Common myeloid progenitor, CD34-positive (primary cell): ENCODE measurements around the gene NECTIN4.

Source experiments
- CTCF ChIA-PET: fragments of 350-600 bp; sonication (Branson Sonifier 250); formaldehyde crosslinking; loops from one replicate; lab custom pipeline; 2021; ENCODE audit warnings: antibody characterized with exemption; lab: Charles Lee
- POLR2A ChIA-PET: fragments of 350-600 bp; sonication (Branson Sonifier 250); formaldehyde crosslinking; loops from one replicate; lab custom pipeline; 2021; ENCODE audit warnings: antibody characterized with exemption; lab: Charles Lee
- DNase-seq, 3 donors: peaks; one replicate each; pipeline versions ENCODE4 v3.0.0 to v3.0.0-alpha.2; 2013
- H3K27ac ChIP-seq, 2 experiments: 1 replicate in 1 of 2; 2 replicates in 1 of 2; pipeline ENCODE4 v1.7.0; 2013; ENCODE audit warnings: inconsistent platforms in 2 of 2, low read length in 2 of 2, mild to moderate bottlenecking in 2 of 2, low read depth in 1 of 2, moderate library complexity in 1 of 2; ENCODE audit not compliant: severe bottlenecking in 2 of 2, insufficient read depth in 1 of 2, poor library complexity in 1 of 2
- H3K27me3 ChIP-seq, 5 experiments: replicated peaks in 2 of 5; 1 replicate in 3 of 5; 2 replicates in 2 of 5; pipeline versions ENCODE4 v1.6.1 to v1.7.0; 2013; ENCODE audit warnings: low read length in 4 of 5, mild to moderate bottlenecking in 2 of 5, moderate library complexity in 2 of 5, inconsistent platforms in 1 of 5; ENCODE audit not compliant: insufficient read depth in 5 of 5, control insufficient read depth in 4 of 5
- H3K36me3 ChIP-seq, 4 experiments: 1 replicate in 2 of 4; 2 replicates in 2 of 4; pipeline versions ENCODE4 v1.6.1 to v1.7.0; 2013; ENCODE audit warnings: low read length in 3 of 4, control low read depth in 1 of 4, mild to moderate bottlenecking in 1 of 4; ENCODE audit not compliant: control insufficient read depth in 4 of 4, insufficient read depth in 4 of 4
- H3K4me1 ChIP-seq, 4 experiments: 1 replicate in 3 of 4; 2 replicates in 1 of 4; pipeline versions ENCODE4 v1.6.1 to v1.7.1; 2013; ENCODE audit warnings: low read length in 3 of 4, mild to moderate bottlenecking in 3 of 4, control low read depth in 1 of 4, inconsistent platforms in 1 of 4, moderate library complexity in 1 of 4; ENCODE audit not compliant: control insufficient read depth in 4 of 4, insufficient read depth in 4 of 4; ENCODE audit errors: control extremely low read depth in 1 of 4
- H3K4me3 ChIP-seq, 7 experiments: 1 replicate in 4 of 7; 2 replicates in 3 of 7; pipeline versions ENCODE4 v1.5.1 to v1.7.0; 2013; ENCODE audit warnings: mild to moderate bottlenecking in 7 of 7, low read length in 6 of 7, moderate library complexity in 6 of 7, inconsistent platforms in 2 of 7, low read depth in 2 of 7, control low read depth in 1 of 7; ENCODE audit not compliant: insufficient read depth in 4 of 7, control insufficient read depth in 1 of 7; ENCODE audit errors: extremely low read depth in 1 of 7
- H3K9me3 ChIP-seq, 5 experiments: 1 replicate in 4 of 5; 2 replicates in 1 of 5; pipeline versions ENCODE4 v1.6.1 to v1.7.1; 2013; ENCODE audit warnings: low read length in 4 of 5, mild to moderate bottlenecking in 2 of 5, inconsistent platforms in 1 of 5, low read depth in 1 of 5, moderate library complexity in 1 of 5; ENCODE audit not compliant: control insufficient read depth in 4 of 5, insufficient read depth in 2 of 5; ENCODE audit errors: control extremely low read depth in 1 of 5
- WGBS: methylation state at CpG from one replicate; pipeline ENCODE4 v1.1.5; 2013; ENCODE audit not compliant: insufficient coverage; 5-methylcytosine and 5-hydroxymethylcytosine counted together

NECTIN4 gene

DNA sequence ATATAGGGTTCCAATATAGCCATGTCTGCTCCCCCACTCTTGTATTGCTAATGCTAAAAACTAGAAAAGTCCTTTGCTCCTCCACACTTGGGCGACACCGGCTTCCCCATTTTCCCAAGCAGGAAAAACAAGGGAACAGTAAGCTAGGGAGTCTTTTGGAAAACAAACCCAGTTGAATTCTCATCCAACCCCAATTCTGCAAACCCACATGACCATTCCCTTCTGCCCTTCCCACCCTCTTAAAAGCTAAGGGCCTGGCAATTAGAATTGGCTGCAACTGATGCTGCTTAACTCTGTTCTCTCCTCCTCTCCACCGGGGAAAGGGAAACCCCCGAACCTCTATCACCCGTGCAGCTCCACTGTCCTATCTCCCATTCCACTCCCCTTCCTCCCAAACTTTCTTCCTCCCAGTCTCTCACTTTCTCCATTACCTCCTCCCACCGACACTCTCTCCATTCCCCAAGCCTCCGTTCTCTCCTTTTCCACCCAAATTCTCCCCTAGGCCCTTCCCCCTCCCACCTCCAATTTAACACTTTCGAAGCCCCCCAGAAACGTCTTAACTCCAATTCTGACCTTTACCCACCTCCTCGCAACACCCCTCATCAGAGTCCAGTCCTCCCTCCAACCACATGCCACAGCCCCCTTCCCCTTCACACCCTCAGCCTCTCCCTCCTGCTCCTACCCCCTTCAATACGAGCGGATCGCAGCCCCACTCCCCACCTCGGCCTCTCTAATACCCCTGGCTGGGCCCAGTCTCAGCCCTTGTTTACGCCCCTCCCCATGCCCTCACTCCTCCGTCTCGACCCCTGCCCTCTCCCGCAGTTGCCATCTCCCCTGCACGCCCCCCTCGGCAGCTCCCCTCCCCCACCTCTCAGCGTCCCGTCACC, 42.4 kb upstream of the NECTIN4 start:
- Histone ChIP-seq H3K36me3 (peaks cover 8 to 30% (median 20%) of the 10 kb centered on the region in 4 experiments), H3K9me3 (no peaks in the 10 kb centered on the region), H3K4me3 (peak overlapping the region; percentile 82 to 97 (median 95)), H3K4me1 (peaks cover 13 to 33% (median 25%) of the 10 kb centered on the region in 4 experiments), H3K27me3 (no peaks in the 10 kb centered on the region), H3K27ac (peak overlapping the region; percentile 67 to 92)
- DNase-seq = peak in 2 of 3 donors; percentile 28 to 50
- POLR2A ChIA-PET = interaction anchor here (0.9 to 1.4 kb wide), 4 partner anchors 10 to 34 kb away, joined by 3 to 7 read pairs (median 4); partner anchors contain the start of genes NIT1 and PFDN2
- 8% methylated on average over 21 of the region's 22 CpGs for WGBS
- CTCF ChIA-PET = interaction anchor here (1.0 to 11.2 kb wide), 9 partner anchors 9 to 135 kb away, joined by 3 to 118 read pairs (median 4); partner anchors contain the start of genes ARHGAP30, KLHDC9, NIT1 and PFDN2

GRCh38 chr1:161130266-161130665, 40.9 kb upstream of the NECTIN4 start:
- Histone ChIP-seq H3K36me3 (peaks cover 7 to 40% (median 25%) of the 10 kb centered on the region in 4 experiments), H3K9me3 (no peaks in the 10 kb centered on the region), H3K4me1 (peaks cover 13 to 33% (median 23%) of the 10 kb centered on the region in 4 experiments), H3K27me3 (no peaks in the 10 kb centered on the region), H3K4me3 (no peak overlapping the region), H3K27ac (no peak overlapping the region)
- ChIA-PET CTCF (interaction anchor here (0.9 to 1.8 kb wide), 3 partner anchors 8 to 14 kb away, joined by 4 to 7 read pairs (median 4); partner anchors contain the start of genes NIT1 and PFDN2), POLR2A (no interaction called here)
- WGBS = no CpG with 5 or more reads among the region's 1 CpG
- no peak for DNase-seq

GRCh38 chr1:161128591-161129420, 39.4 kb upstream of the NECTIN4 start:
- Histone ChIP-seq H3K36me3 (peaks cover 7 to 54% (median 35%) of the 10 kb centered on the region in 4 experiments), H3K27ac (no peak overlapping the region)
- 93% methylated on average over 4 of the region's 4 CpGs for WGBS

GRCh38 chr1:161127649-161128048, 38.3 kb upstream of the NECTIN4 start:
- H3K9me3 ChIP-seq = no peaks in the 10 kb centered on the region
- H3K4me3 ChIP-seq = no peak overlapping the region
- no peak overlapping the region for H3K27ac ChIP-seq
- CTCF ChIA-PET = interaction anchor here (0.6 to 2.6 kb wide), 11 partner anchors 9 to 254 kb away, joined by 3 to 11 read pairs (median 4); partner anchors contain the start of genes KLHDC9, NECTIN4, NIT1 and PFDN2
- no peaks in the 10 kb centered on the region for H3K27me3 ChIP-seq
- WGBS = no CpG with 5 or more reads among the region's 2 CpGs
- no peak for DNase-seq
- H3K36me3 ChIP-seq = peaks cover 8 to 64% (median 44%) of the 10 kb centered on the region in 4 experiments
- POLR2A ChIA-PET = interaction anchor here (1.1 kb wide), 1 partner anchor 15 kb away, joined by 3 read pairs; no protein-coding TSS in a partner anchor
- H3K4me1 ChIP-seq = peaks cover 13 to 24% (median 18%) of the 10 kb centered on the region in 4 experiments

More at GRCh38 chr1:161128591-161129420, 39.4 kb upstream of the NECTIN4 start:
- Histone ChIP-seq H3K4me3 (no peak overlapping the region), H3K27me3 (no peaks in the 10 kb centered on the region), H3K9me3 (no peaks in the 10 kb centered on the region), H3K4me1 (peaks cover 13 to 32% (median 23%) of the 10 kb centered on the region in 4 experiments)
- POLR2A ChIA-PET = interaction anchor here (1.1 kb wide), 1 partner anchor 14 kb away, joined by 3 read pairs; no protein-coding TSS in a partner anchor
- no peak for DNase-seq
- CTCF ChIA-PET = interaction anchor here (1.0 to 2.6 kb wide), 8 partner anchors 9 to 39 kb away, joined by 4 to 11 read pairs (median 7); partner anchors contain the start of genes KLHDC9, NECTIN4, NIT1 and PFDN2

DNA sequence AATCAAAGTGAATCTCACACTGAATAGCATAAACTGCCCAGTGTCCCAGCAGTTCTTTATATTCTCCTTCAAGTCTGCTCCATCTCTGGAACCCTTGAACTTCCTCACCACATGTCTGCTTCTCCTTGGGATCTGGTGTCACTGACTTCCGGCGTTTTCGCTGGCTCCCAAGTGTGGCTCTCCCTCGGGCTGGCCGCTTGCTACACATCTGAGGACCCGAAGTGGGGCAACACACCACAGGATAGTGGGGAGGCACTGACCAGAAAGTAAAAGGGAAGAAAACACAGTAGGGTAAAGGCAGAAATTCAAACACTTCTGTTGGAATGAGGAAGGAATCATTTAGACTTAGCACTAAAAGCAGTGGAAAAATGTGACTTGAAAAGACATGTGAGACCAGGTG, 33.6 kb upstream of the NECTIN4 start:
- Histone ChIP-seq H3K9me3 (no peaks in the 10 kb centered on the region), H3K27ac (no peak overlapping the region), H3K4me1 (peaks cover 22 to 41% (median 32%) of the 10 kb centered on the region in 4 experiments), H3K4me3 (no peak overlapping the region), H3K27me3 (no peaks in the 10 kb centered on the region), H3K36me3 (peaks cover 12 to 71% (median 48%) of the 10 kb centered on the region in 4 experiments)
- DNase-seq = no peak
- POLR2A ChIA-PET = no interaction called here
- WGBS = 99% methylated on average over 6 of the region's 6 CpGs
- CTCF ChIA-PET = interaction anchor here (1.8 kb wide), 1 partner anchor 8 kb away, joined by 4 read pairs; no protein-coding TSS in a partner anchor

GRCh38 chr1:161121834-161122233, 32.5 kb upstream of the NECTIN4 start:
- peaks cover 19 to 41% (median 30%) of the 10 kb centered on the region in 4 experiments for H3K4me1 ChIP-seq
- peaks cover 7 to 60% (median 44%) of the 10 kb centered on the region in 4 experiments for H3K36me3 ChIP-seq
- DNase-seq = peak; percentile 36 to 66 (median 55)
- 83% methylated on average over 1 of the region's 4 CpGs for WGBS
- ChIA-PET CTCF (interaction anchor here (0.8 to 1.8 kb wide), 9 partner anchors 9 to 124 kb away, joined by 3 to 10 read pairs (median 4); partner anchors contain the start of genes KLHDC9 and PPOX), POLR2A (interaction anchor here (0.6 kb wide), 1 partner anchor 138 kb away, joined by 4 read pairs; no protein-coding TSS in a partner anchor)
- H3K4me3 ChIP-seq = no peak overlapping the region
- no peaks in the 10 kb centered on the region for H3K9me3 ChIP-seq
- H3K27me3 ChIP-seq = no peaks in the 10 kb centered on the region
- peak overlapping the region; percentile 7 to 33 for H3K27ac ChIP-seq
